NB4 (cell line): Measurements from ENCODE around the gene EMC10.

Experiments
- MYC ChIP-seq: IDR thresholded peaks from 2 replicates; pipeline ENCODE4 v1.6.1; 2011; ENCODE audit warnings: low read depth, low read length
- POLR2A ChIP-seq: IDR thresholded peaks from 2 replicates; pipeline ENCODE4 v1.6.1; 2011; ENCODE audit warnings: mild to moderate bottlenecking; ENCODE audit not compliant: insufficient read length; ENCODE audit errors: extremely low read depth
- TF ChIP-seq, protein P1 (sequence below): IDR thresholded peaks from one replicate; pipeline ENCODE4 v1.5.1; 2012; ENCODE audit warnings: low read depth, low read length
- TF ChIP-seq, protein P2 (sequence below): IDR thresholded peaks from 2 replicates; pipeline ENCODE4 v1.6.1; 2011; ENCODE audit warnings: low read depth, low read length

DNA sequence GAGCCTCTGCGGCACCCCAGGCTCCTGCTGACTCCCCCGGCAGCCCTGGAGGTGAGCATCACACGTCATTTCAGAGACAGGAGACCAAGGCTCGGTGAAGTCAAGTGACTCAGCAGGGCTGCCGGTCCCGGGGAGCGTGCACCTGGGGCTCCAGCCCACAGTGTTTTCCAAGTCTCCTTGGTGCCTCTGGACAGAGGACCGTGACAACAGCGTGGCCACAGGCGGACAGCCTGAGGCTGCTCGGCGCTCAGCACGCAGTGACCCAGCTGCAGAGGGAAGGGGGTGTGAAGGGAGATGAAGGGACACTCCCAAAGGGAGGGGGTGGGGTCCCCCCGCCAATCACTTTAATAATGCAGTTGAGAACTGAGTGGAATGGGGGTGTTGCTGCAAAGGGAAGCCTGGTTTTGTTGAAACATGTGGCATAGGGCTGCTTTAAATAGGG, 54.9 kb downstream of the EMC10 start:
- TF ChIP-seq, protein P1, sequence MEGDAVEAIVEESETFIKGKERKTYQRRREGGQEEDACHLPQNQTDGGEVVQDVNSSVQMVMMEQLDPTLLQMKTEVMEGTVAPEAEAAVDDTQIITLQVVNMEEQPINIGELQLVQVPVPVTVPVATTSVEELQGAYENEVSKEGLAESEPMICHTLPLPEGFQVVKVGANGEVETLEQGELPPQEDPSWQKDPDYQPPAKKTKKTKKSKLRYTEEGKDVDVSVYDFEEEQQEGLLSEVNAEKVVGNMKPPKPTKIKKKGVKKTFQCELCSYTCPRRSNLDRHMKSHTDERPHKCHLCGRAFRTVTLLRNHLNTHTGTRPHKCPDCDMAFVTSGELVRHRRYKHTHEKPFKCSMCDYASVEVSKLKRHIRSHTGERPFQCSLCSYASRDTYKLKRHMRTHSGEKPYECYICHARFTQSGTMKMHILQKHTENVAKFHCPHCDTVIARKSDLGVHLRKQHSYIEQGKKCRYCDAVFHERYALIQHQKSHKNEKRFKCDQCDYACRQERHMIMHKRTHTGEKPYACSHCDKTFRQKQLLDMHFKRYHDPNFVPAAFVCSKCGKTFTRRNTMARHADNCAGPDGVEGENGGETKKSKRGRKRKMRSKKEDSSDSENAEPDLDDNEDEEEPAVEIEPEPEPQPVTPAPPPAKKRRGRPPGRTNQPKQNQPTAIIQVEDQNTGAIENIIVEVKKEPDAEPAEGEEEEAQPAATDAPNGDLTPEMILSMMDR, result no peak
- TF ChIP-seq, protein P2, sequence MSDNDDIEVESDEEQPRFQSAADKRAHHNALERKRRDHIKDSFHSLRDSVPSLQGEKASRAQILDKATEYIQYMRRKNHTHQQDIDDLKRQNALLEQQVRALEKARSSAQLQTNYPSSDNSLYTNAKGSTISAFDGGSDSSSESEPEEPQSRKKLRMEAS, result no peak
- TF ChIP-seq POLR2A (no peak), MYC (no peak)
